IgD-negative memory B cell (primary cell): ENCODE results near the gene JPT2. TPM values are rescaled to one million over a fixed set of nuclear protein-coding genes. Genes with fewer than 3 reads are reported as not detected.
A peak's percentile ranks its signal among the peaks of the same experiment; 100 is the strongest.

Experiments used
- H3K27ac Mint-ChIP-seq, 3 donors: one replicate each; pipeline ENCODE4 v1.8.0; 2020 to 2022; ENCODE audit warnings: mild to moderate bottlenecking in 3 of 3, mixed read lengths in 3 of 3, moderate library complexity in 1 of 3
- H3K27me3 Mint-ChIP-seq: one replicate; pipeline ENCODE4 v1.8.0; 2021; ENCODE audit warnings: mixed read lengths
- H3K36me3 Mint-ChIP-seq: one replicate; pipeline ENCODE4 v1.8.0; 2020; ENCODE audit warnings: mild to moderate bottlenecking, mixed read lengths
- H3K4me1 Mint-ChIP-seq, 3 donors: one replicate each; pipeline ENCODE4 v1.8.0; 2020 to 2022; ENCODE audit warnings: mixed read lengths in 3 of 3, mild to moderate bottlenecking in 1 of 3
- H3K4me3 Mint-ChIP-seq, 4 donors: one replicate each; pipeline ENCODE4 v1.8.0; 2020 to 2022; ENCODE audit warnings: mild to moderate bottlenecking in 4 of 4, mixed read lengths in 4 of 4, moderate library complexity in 3 of 4
- H3K9me3 Mint-ChIP-seq, 3 donors: one replicate each; pipeline ENCODE4 v1.8.0; 2020 to 2021; ENCODE audit warnings: mixed read lengths in 3 of 3, mild to moderate bottlenecking in 1 of 3
- polyA plus RNA-seq: library from polyadenylated mRNA; unstranded; fragments of 300-500 nt; fragmentation: Illumina TruSeq; gene quantifications from one replicate; pipeline ENCODE4 v1.2.3, GENCODE V29; 2021

The JPT2 gene
- 10.8 TPM for polyA plus RNA-seq

GRCh38 chr16:1677942-1678499, at the start of gene JPT2:
Gene JPT2, plus strand, starts transcription at chr16:1678279. Its CDS starts 34 bp downstream, at chr16:1678313.
- Mint-ChIP-seq H3K27ac (peak within 1 kb of the TSS; percentile 73 to 91 (median 77)), H3K36me3 (peaks cover under 1% of the 10 kb centered on the region), H3K27me3 (no peaks in the 10 kb centered on the region), H3K9me3 (no peaks in the 10 kb centered on the region), H3K4me1 (peaks cover 5 to 19% (median 18%) of the 10 kb centered on the region in 3 donors), H3K4me3 (peak within 1 kb of the TSS; percentile 85 to 94 (median 90))

- Mint-ChIP-seq H3K4me3 (no peak overlapping the region), H3K36me3 (peaks cover 6% of the 10 kb centered on the region), H3K27ac (peak overlapping the region in 1 of 3 donors; percentile 62), H3K9me3 (no peaks in the 10 kb centered on the region), H3K4me1 (peaks cover 0 to 2% (median 1%) of the 10 kb centered on the region in 3 donors), H3K27me3 (no peaks in the 10 kb centered on the region)
These were observed 47.4 kb upstream of the JPT2 start for GRCh38 chr16:1630450-1631213.

- Mint-ChIP-seq H3K9me3 (no peaks in the 10 kb centered on the region), H3K36me3 (peaks cover 4% of the 10 kb centered on the region), H3K4me1 (peaks cover 0 to 2% (median 1%) of the 10 kb centered on the region in 3 donors), H3K4me3 (no peak overlapping the region), H3K27ac (no peak overlapping the region), H3K27me3 (no peaks in the 10 kb centered on the region)
These were observed 46.8 kb upstream of the JPT2 start for GRCh38 chr16:1631230-1631629.

- Mint-ChIP-seq H3K27me3 (no peaks in the 10 kb centered on the region), H3K4me3 (no peak overlapping the region), H3K4me1 (peaks cover 0 to 2% (median 1%) of the 10 kb centered on the region in 3 donors), H3K36me3 (peaks cover 4% of the 10 kb centered on the region), H3K9me3 (no peaks in the 10 kb centered on the region), H3K27ac (no peak overlapping the region)
These were observed 46.0 kb upstream of the JPT2 start for GRCh38 chr16:1631931-1632637.

GRCh38 chr16:1632638-1632970, 45.5 kb upstream of the JPT2 start:
- Mint-ChIP-seq H3K9me3 (no peaks in the 10 kb centered on the region), H3K4me3 (no peak overlapping the region), H3K27ac (no peak overlapping the region), H3K4me1 (peaks cover 0 to 2% (median 1%) of the 10 kb centered on the region in 3 donors), H3K27me3 (no peaks in the 10 kb centered on the region), H3K36me3 (peaks cover 4% of the 10 kb centered on the region)

GRCh38 chr16:1633310-1633709, 44.8 kb upstream of the JPT2 start:
- Mint-ChIP-seq H3K4me1 (peaks cover 0 to 2% (median 1%) of the 10 kb centered on the region in 3 donors), H3K4me3 (no peak overlapping the region), H3K27ac (peak overlapping the region in 1 of 3 donors; percentile 31), H3K27me3 (no peaks in the 10 kb centered on the region), H3K36me3 (peaks cover 7% of the 10 kb centered on the region), H3K9me3 (no peaks in the 10 kb centered on the region)

- Mint-ChIP-seq H3K4me3 (no peak overlapping the region), H3K27me3 (no peaks in the 10 kb centered on the region), H3K4me1 (peaks cover 0 to 1% (median 0%) of the 10 kb centered on the region in 3 donors), H3K36me3 (peaks cover 7% of the 10 kb centered on the region), H3K9me3 (no peaks in the 10 kb centered on the region), H3K27ac (peak overlapping the region in 1 of 3 donors; percentile 45)
These were observed 43.5 kb upstream of the JPT2 start for GRCh38 chr16:1634541-1634940.

- H3K4me1 Mint-ChIP-seq = peaks cover 0 to 1% (median 0%) of the 10 kb centered on the region in 3 donors
- no peaks in the 10 kb centered on the region for H3K9me3 Mint-ChIP-seq
- no peak overlapping the region for H3K27ac Mint-ChIP-seq
These were observed 43.0 kb upstream of the JPT2 start for GRCh38 chr16:1635070-1635469.

GRCh38 chr16:1637526-1637925, 40.6 kb upstream of the JPT2 start:
- H3K27me3 Mint-ChIP-seq = no peaks in the 10 kb centered on the region
- no peak overlapping the region for H3K4me3 Mint-ChIP-seq
- H3K36me3 Mint-ChIP-seq = peaks cover 8% of the 10 kb centered on the region
- H3K9me3 Mint-ChIP-seq = no peaks in the 10 kb centered on the region
- H3K27ac Mint-ChIP-seq = no peak overlapping the region
- H3K4me1 Mint-ChIP-seq = peaks cover 0 to 1% (median 0%) of the 10 kb centered on the region in 3 donors

More at GRCh38 chr16:1635070-1635469, 43.0 kb upstream of the JPT2 start:
- peaks cover 7% of the 10 kb centered on the region for H3K36me3 Mint-ChIP-seq
- no peaks in the 10 kb centered on the region for H3K27me3 Mint-ChIP-seq
- no peak overlapping the region for H3K4me3 Mint-ChIP-seq

- Mint-ChIP-seq H3K36me3 (peaks cover 10% of the 10 kb centered on the region), H3K27me3 (no peaks in the 10 kb centered on the region), H3K27ac (no peak overlapping the region), H3K9me3 (no peaks in the 10 kb centered on the region), H3K4me1 (no peaks in the 10 kb centered on the region), H3K4me3 (no peak overlapping the region)
These were observed 39.3 kb upstream of the JPT2 start for GRCh38 chr16:1638757-1639156.

- peaks cover 0 to 1% (median 0%) of the 10 kb centered on the region in 3 donors for H3K4me1 Mint-ChIP-seq
- peaks cover 10% of the 10 kb centered on the region for H3K36me3 Mint-ChIP-seq
- H3K27ac Mint-ChIP-seq = no peak overlapping the region
- no peaks in the 10 kb centered on the region for H3K27me3 Mint-ChIP-seq
- H3K9me3 Mint-ChIP-seq = no peaks in the 10 kb centered on the region
- no peak overlapping the region for H3K4me3 Mint-ChIP-seq
These were observed 38.8 kb upstream of the JPT2 start for GRCh38 chr16:1639282-1639681.

- H3K9me3 Mint-ChIP-seq = no peaks in the 10 kb centered on the region
- H3K27me3 Mint-ChIP-seq = no peaks in the 10 kb centered on the region
- no peak overlapping the region for H3K4me3 Mint-ChIP-seq
- peaks cover 10% of the 10 kb centered on the region for H3K36me3 Mint-ChIP-seq
- no peak overlapping the region for H3K27ac Mint-ChIP-seq
- peaks cover 0 to 4% (median 0%) of the 10 kb centered on the region in 3 donors for H3K4me1 Mint-ChIP-seq
These were observed 38.2 kb upstream of the JPT2 start for GRCh38 chr16:1639860-1640259.

GRCh38 chr16:1640261-1640941, 37.7 kb upstream of the JPT2 start:
- H3K4me3 Mint-ChIP-seq = no peak overlapping the region
- H3K36me3 Mint-ChIP-seq = peaks cover 9% of the 10 kb centered on the region
- H3K27me3 Mint-ChIP-seq = no peaks in the 10 kb centered on the region
- no peaks in the 10 kb centered on the region for H3K9me3 Mint-ChIP-seq
- no peak overlapping the region for H3K27ac Mint-ChIP-seq
- peaks cover 0 to 4% (median 0%) of the 10 kb centered on the region in 3 donors for H3K4me1 Mint-ChIP-seq

GRCh38 chr16:1641261-1641660, 36.8 kb upstream of the JPT2 start:
- H3K27ac Mint-ChIP-seq = no peak overlapping the region
- H3K4me3 Mint-ChIP-seq = no peak overlapping the region
- H3K36me3 Mint-ChIP-seq = peaks cover 10% of the 10 kb centered on the region
- peaks cover 0 to 6% (median 2%) of the 10 kb centered on the region in 3 donors for H3K4me1 Mint-ChIP-seq
- H3K9me3 Mint-ChIP-seq = no peaks in the 10 kb centered on the region
- H3K27me3 Mint-ChIP-seq = no peaks in the 10 kb centered on the region

- Mint-ChIP-seq H3K36me3 (peaks cover 10% of the 10 kb centered on the region), H3K9me3 (no peaks in the 10 kb centered on the region), H3K4me3 (no peak overlapping the region), H3K4me1 (peaks cover 0 to 11% (median 2%) of the 10 kb centered on the region in 3 donors), H3K27ac (no peak overlapping the region), H3K27me3 (no peaks in the 10 kb centered on the region)
These were observed 35.9 kb upstream of the JPT2 start for GRCh38 chr16:1642148-1642547.
